Body of pancreas (tissue), 4 donors: ENCODE results near the gene MYORG. TPM values are rescaled to one million over a fixed set of nuclear protein-coding genes. Genes with fewer than 3 reads are reported as not detected.
A peak's percentile ranks its signal among the peaks of the same experiment; 100 is the strongest.

Experiments
- ATAC-seq: fragments of 150-250 bp; one replicate; pipeline ENCODE4 v1.9.1; 2016
- DNase-seq, 4 donors: peaks; one replicate each; pipeline ENCODE4 v3.0.0-alpha.2; 2019
- H3K27ac ChIP-seq, 4 donors: fragments of 200-600 bp; sonication (generic); 1 replicate in 3 of 4; 2 replicates in 1 of 4; pipeline versions ENCODE4 v1.5.1 to v1.6.1; 2016 to 2019; ENCODE audit warnings: mild to moderate bottlenecking in 1 of 4, mixed read lengths in 1 of 4, moderate library complexity in 1 of 4
- H3K27me3 ChIP-seq, 2 donors: fragments of 200-600 bp; sonication (generic); one replicate each; pipeline ENCODE4 v1.6.0; 2016; ENCODE audit warnings: mild to moderate bottlenecking in 1 of 2
- H3K36me3 ChIP-seq, 2 donors: fragments of 200-600 bp; sonication (generic); replicated peaks in 1 of 2; 2 replicates each; pipeline ENCODE4 v1.5.1; 2016; ENCODE audit warnings: low read depth in 2 of 2; ENCODE audit not compliant: insufficient read depth in 1 of 2
- H3K4me1 ChIP-seq: fragments of 200-600 bp; sonication (generic); one replicate; pipeline ENCODE4 v1.6.0; 2016
- H3K4me3 ChIP-seq, 2 donors: fragments of 200-600 bp; sonication (generic); 1 replicate in 1 of 2; 2 replicates in 1 of 2; pipeline ENCODE4 v1.5.1; 2016 to 2019
- H3K9me3 ChIP-seq, 3 donors: fragments of 200-600 bp; sonication (generic); 1 replicate in 2 of 3; 2 replicates in 1 of 3; pipeline ENCODE4 v1.5.1; 2016
- POLR2A ChIP-seq, 3 donors: fragments of 450-650 bp; IDR thresholded peaks; one replicate each; pipeline ENCODE4 v1.6.1; 2016; ENCODE audit warnings: antibody characterized with exemption in 3 of 3, mild to moderate bottlenecking in 2 of 3
- WGBS, 2 donors: methylation state at CpG; one replicate each; pipeline ENCODE4 v1.1.5; 2017; 5-methylcytosine and 5-hydroxymethylcytosine counted together
- intact Hi-C: fragments of 100-400 bp; cut with DNase I; formaldehyde crosslinking; loops from one replicate; pipeline ENCODE4 v1.15.1; 2023
- total RNA-seq, 2 donors: library from RNA; depleted of rRNA; stranded (reverse); fragments of >200 nt; gene quantifications; one replicate each; pipeline ENCODE4 v1.1.0, GENCODE V29; 2016
- TF ChIP-seq, protein P1 (sequence below), 7 experiments: fragments of 450-650 bp in 4 of 7; fragments of 200-600 bp in 3 of 7; sonication (generic) in 3 of 7; IDR thresholded peaks; one replicate each; pipeline ENCODE4 v1.5.1; 2016 to 2019; ENCODE audit warnings: antibody characterized with exemption in 7 of 7

MYORG gene
- total RNA-seq, 2 donors from 2014 or later, result 11.2 to 11.9 TPM

DNA sequence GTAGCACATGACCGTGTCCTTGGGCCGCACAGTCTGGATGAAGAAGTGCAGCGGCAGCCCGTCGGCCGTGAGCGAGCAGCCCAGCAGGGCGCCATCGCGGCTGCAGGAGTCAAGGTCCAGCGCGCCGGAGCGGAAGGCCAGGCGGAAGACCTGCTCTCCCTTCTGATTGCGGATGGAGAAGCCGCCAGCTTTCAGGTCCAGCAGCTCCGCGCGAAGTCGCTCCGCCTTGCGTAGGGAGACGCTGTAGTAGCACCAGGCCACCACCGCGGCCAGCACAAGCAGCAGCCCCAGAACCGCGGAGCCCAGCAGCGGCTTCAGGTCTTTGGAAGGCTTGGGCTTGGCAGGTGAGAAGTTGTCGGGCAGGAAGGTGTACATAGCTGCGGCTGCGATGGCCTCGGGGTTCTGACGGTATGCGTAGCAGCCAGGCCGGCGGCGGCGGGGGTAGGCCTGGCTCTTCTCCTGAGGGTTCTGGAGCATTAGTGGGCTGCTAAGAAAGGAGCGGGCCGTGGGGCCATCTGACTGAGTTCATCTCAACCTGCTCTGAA is 4.2 kb downstream of the MYORG start:
- no peak for TF ChIP-seq POLR2A (IDR thresholded peaks at IDR 0.05)
- TF ChIP-seq, protein P1, sequence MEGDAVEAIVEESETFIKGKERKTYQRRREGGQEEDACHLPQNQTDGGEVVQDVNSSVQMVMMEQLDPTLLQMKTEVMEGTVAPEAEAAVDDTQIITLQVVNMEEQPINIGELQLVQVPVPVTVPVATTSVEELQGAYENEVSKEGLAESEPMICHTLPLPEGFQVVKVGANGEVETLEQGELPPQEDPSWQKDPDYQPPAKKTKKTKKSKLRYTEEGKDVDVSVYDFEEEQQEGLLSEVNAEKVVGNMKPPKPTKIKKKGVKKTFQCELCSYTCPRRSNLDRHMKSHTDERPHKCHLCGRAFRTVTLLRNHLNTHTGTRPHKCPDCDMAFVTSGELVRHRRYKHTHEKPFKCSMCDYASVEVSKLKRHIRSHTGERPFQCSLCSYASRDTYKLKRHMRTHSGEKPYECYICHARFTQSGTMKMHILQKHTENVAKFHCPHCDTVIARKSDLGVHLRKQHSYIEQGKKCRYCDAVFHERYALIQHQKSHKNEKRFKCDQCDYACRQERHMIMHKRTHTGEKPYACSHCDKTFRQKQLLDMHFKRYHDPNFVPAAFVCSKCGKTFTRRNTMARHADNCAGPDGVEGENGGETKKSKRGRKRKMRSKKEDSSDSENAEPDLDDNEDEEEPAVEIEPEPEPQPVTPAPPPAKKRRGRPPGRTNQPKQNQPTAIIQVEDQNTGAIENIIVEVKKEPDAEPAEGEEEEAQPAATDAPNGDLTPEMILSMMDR (IDR thresholded peaks at IDR 0.05), result no peak
- H3K27ac ChIP-seq, result no peak overlapping the region
- no peaks in the 10 kb centered on the region for H3K9me3 ChIP-seq
- H3K36me3 ChIP-seq, result peaks cover 9 to 16% of the 10 kb centered on the region in 2 donors
- intact Hi-C loops, result loop anchor here (5.0 kb wide), 1 partner anchor 35 kb away; no protein-coding TSS in a partner anchor
- ATAC-seq (no peak), DNase-seq (peak in 2 of 4 donors; percentile 30 to 34)
- no peak overlapping the region for H3K4me3 ChIP-seq
- WGBS, 2 donors, result 85 to 90% methylated on average over 21 to 34 of the region's 41 CpGs
- no peaks in the 10 kb centered on the region for H3K27me3 ChIP-seq
- peaks cover 29% of the 10 kb centered on the region for H3K4me1 ChIP-seq

DNA sequence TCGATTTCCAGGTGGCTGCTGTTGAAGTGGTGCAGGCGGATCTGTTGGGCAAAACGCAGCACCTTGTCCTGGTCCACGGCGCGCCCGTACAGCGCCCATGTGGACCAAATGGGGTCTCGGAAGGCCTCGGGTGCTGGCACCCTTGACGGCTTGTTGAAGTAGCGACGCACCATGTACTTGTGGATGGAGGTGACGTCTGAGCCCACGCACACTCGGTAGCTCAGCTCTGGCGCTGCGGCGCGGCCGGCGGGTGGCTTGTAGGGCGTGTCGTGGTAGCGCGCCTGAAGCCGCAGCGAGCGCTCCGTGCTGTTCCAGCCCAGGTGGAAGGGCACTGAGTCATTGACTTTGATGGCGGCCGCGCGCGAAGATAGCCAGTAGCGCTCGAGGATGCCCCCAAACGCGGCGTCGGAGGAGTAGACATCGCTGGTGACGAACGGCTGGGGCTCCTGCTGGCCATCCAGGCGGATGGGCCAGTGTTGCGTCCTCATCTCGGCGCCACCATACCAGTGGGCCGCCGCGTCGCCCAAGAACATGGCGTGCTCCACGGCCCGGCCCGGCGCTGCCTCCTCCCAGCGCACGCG is 4.7 kb downstream of the MYORG start:
- DNase-seq, result no peak

DNA sequence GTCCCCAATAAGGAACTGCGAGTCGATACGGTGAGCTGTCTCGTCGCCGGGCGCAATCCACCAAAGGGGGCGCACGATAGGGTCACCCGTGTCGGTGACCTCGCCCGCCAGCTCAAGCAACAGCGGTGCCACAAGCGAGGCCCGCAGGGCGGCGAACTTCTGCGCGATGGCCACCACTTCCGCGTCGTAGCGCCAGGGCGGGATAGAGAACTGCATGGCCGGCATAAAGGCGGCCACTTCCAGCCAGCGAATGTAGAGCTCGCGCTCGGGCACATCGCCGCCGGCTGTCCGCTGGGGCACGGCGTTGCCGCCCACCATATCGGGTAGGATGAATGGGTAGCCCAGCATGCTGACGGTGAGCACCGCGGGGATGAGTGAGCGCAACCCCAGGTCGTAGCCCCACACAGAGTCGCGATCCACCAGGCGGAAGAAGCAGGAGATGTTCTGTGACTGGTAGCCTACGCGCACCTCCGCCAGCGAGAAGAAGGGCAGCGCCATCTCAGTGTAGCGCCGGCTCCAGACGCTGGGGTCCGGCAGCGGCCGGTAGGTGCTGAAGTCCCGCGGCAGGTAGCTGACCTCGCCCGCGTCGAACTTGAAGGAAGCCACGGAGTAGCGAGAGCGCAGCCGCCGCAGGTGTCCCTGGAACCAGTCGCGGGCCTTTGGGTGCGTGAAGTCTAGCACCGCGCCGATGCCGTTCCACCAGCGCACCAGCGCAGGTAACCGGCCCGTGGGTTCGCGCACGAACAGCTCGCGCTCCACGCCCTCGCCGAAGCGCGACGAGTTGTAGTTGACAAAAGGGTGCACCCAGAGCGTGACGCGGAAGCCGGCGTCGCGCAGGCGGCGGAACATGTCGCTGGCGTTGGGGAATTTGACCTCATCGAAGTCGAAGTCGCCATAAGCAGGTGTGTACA is 5.5 kb downstream of the MYORG start:
- peaks cover 9 to 16% of the 10 kb centered on the region in 2 donors for H3K36me3 ChIP-seq
- no peak for DNase-seq
- H3K27ac ChIP-seq, result no peak overlapping the region
- no peak for TF ChIP-seq POLR2A (IDR thresholded peaks at IDR 0.05)
- TF ChIP-seq, protein P1 (IDR thresholded peaks at IDR 0.05), result no peak
- H3K4me3 ChIP-seq, result no peak overlapping the region
- intact Hi-C loops, result loop anchor here (5.0 kb wide), 1 partner anchor 34 kb away; no protein-coding TSS in a partner anchor
- WGBS, 2 donors, result 89 to 91% methylated on average over 88 to 98 of the region's 105 CpGs
- H3K9me3 ChIP-seq, result no peaks in the 10 kb centered on the region
- ATAC-seq, result no peak
- no peaks in the 10 kb centered on the region for H3K27me3 ChIP-seq
- H3K4me1 ChIP-seq, result peaks cover 34% of the 10 kb centered on the region

More for the DNA sequence above, 4.7 kb downstream of the MYORG start:
- TF ChIP-seq, protein P1 (IDR thresholded peaks at IDR 0.05), result no peak
- no peak for TF ChIP-seq POLR2A (IDR thresholded peaks at IDR 0.05)
- intact Hi-C loops, result loop anchor here (5.0 kb wide), 1 partner anchor 35 kb away; no protein-coding TSS in a partner anchor
- no peaks in the 10 kb centered on the region for H3K9me3 ChIP-seq
- H3K36me3 ChIP-seq, result peaks cover 9 to 16% of the 10 kb centered on the region in 2 donors
- ATAC-seq, result no peak
- WGBS, 2 donors, result 93 to 96% methylated on average over 47 of the region's 60 CpGs
- no peak overlapping the region for H3K4me3 ChIP-seq
- peaks cover 29% of the 10 kb centered on the region for H3K4me1 ChIP-seq
- H3K27me3 ChIP-seq, result no peaks in the 10 kb centered on the region
- no peak overlapping the region for H3K27ac ChIP-seq

DNA sequence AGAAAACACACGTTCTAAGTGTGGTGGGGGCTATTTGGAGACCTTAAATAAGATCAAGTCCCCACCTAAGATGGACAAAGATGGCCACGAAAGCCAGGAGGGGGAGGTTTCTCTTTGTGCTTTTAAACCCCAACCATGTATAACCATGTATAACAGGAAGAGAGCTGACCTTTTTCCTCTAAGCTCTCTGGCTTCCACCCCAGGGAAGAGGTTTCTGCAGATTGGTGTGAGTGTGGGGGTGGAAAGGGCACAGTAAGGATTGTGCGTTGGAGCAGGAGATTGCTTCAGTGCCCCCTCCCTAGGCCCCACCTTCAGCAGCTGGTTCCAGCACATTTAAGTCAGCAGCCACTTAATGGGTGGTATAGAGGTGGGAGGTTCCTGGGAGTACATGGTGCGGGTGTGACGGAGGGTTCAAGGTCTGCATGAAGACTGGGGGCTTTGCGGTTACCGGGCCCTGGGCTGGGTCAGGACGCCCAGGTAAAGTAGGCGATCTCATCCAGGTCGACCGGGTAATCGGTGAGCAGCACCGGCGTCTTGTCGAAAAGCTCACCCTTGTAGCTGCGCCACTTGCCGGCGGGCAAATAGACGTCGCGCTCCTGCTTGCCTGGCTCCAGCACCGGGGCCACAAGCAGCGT is 6.2 kb downstream of the MYORG start:
- no peak for TF ChIP-seq POLR2A (IDR thresholded peaks at IDR 0.05)
- TF ChIP-seq, protein P1 (IDR thresholded peaks at IDR 0.05), result no peak
- H3K4me3 ChIP-seq, result no peak overlapping the region
- H3K36me3 ChIP-seq, result peaks cover 9 to 16% of the 10 kb centered on the region in 2 donors
- WGBS, 2 donors, result 82 to 86% methylated on average over 15 to 23 of the region's 23 CpGs
- no peaks in the 10 kb centered on the region for H3K27me3 ChIP-seq
- intact Hi-C loops, result loop anchor here (5.0 kb wide), 1 partner anchor 33 kb away; no protein-coding TSS in a partner anchor
- ATAC-seq, result no peak
- no peak overlapping the region for H3K27ac ChIP-seq
- no peaks in the 10 kb centered on the region for H3K9me3 ChIP-seq
- H3K4me1 ChIP-seq, result peaks cover 29% of the 10 kb centered on the region
- no peak for DNase-seq
